Mucosa of rectum (tissue), 2 donors: Measurements from ENCODE around the gene RASAL2.

Source experiments
- H3K27ac ChIP-seq, 2 donors: one replicate each; pipeline ENCODE4 v1.7.0; 2013; ENCODE audit warnings: inconsistent platforms in 2 of 2, low read depth in 2 of 2, low read length in 2 of 2
- H3K27me3 ChIP-seq, 2 donors: one replicate each; pipeline ENCODE4 v1.7.0; 2013; ENCODE audit warnings: low read length in 2 of 2; ENCODE audit not compliant: control insufficient read depth in 2 of 2, insufficient read depth in 2 of 2
- H3K36me3 ChIP-seq, 2 donors: one replicate each; pipeline ENCODE4 v1.7.0; 2013; ENCODE audit warnings: low read length in 2 of 2; ENCODE audit not compliant: control insufficient read depth in 2 of 2, insufficient read depth in 2 of 2
- H3K4me1 ChIP-seq, 2 donors: one replicate each; pipeline ENCODE4 v1.7.0; 2013; ENCODE audit warnings: low read length in 2 of 2, mild to moderate bottlenecking in 1 of 2; ENCODE audit not compliant: control insufficient read depth in 2 of 2, insufficient read depth in 2 of 2
- H3K4me3 ChIP-seq, 2 donors: one replicate each; pipeline ENCODE4 v1.7.0; 2013; ENCODE audit warnings: low read length in 2 of 2
- H3K9ac ChIP-seq, 2 donors: one replicate each; pipeline ENCODE4 v1.7.0; 2013; ENCODE audit warnings: low read length in 2 of 2, low read depth in 1 of 2, mild to moderate bottlenecking in 1 of 2
- H3K9me3 ChIP-seq, 2 donors: one replicate each; pipeline ENCODE4 v1.7.0; 2013; ENCODE audit warnings: low read length in 2 of 2; ENCODE audit not compliant: control insufficient read depth in 2 of 2
- donor health status: healthy.
- donor health status: Normal muscosa, but diverticular disease.

The RASAL2 gene

GRCh38 chr1:178055779-178056471 is 38.0 kb upstream of the RASAL2 start:
- H3K4me1 ChIP-seq: peaks cover 16 to 47% of the 10 kb centered on the region in 2 donors
- H3K4me3 ChIP-seq: no peak overlapping the region
- no peaks in the 10 kb centered on the region for H3K27me3 ChIP-seq
- no peaks in the 10 kb centered on the region for H3K36me3 ChIP-seq
- no peaks in the 10 kb centered on the region for H3K9me3 ChIP-seq
- H3K27ac ChIP-seq: peak overlapping the region; percentile 1 to 57
- peak overlapping the region in 1 of 2 donors; percentile 42 for H3K9ac ChIP-seq

DNA sequence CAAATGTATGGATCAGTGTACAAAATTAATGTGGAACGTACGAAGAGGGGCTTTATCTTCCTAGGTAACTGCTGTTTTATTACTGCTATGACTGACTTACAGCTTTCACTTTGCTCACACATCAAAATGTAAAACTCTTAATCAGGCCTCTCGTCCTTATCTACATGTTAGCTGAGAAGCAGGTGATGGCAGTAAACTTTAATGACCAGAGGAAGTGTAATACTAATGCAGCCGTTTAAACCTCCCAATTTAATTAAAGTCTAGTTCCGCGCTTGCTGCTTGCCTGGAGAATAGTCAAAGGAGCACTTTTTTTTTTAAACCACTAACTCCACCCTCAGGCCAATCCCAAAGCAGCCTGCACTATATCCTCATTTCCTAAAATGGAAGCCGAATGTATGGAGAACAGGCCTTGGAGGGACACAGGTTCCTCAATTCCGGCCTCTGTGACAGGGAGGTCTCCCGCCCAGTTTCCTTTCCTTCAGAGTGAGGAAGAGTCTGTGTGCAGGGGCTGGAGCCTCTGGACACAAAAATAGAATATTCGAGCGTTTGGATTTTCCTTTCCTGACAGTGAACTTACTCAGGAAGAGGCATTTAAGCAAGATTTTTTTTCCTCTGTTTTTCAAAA is 36.7 kb upstream of the RASAL2 start:
- Histone ChIP-seq H3K36me3 (no peaks in the 10 kb centered on the region), H3K27ac (peak overlapping the region; percentile 57 to 61), H3K27me3 (no peaks in the 10 kb centered on the region), H3K4me3 (peak overlapping the region; percentile 43 to 54), H3K9me3 (no peaks in the 10 kb centered on the region), H3K4me1 (peaks cover 21 to 49% of the 10 kb centered on the region in 2 donors), H3K9ac (peak overlapping the region in 1 of 2 donors; percentile 16)

GRCh38 chr1:178057912-178058534 is 35.9 kb upstream of the RASAL2 start:
- Histone ChIP-seq H3K27ac (peak overlapping the region; percentile 35 to 61), H3K4me3 (no peak overlapping the region), H3K9ac (no peak overlapping the region), H3K4me1 (peaks cover 24 to 42% of the 10 kb centered on the region in 2 donors), H3K9me3 (no peaks in the 10 kb centered on the region), H3K27me3 (no peaks in the 10 kb centered on the region), H3K36me3 (no peaks in the 10 kb centered on the region)

DNA sequence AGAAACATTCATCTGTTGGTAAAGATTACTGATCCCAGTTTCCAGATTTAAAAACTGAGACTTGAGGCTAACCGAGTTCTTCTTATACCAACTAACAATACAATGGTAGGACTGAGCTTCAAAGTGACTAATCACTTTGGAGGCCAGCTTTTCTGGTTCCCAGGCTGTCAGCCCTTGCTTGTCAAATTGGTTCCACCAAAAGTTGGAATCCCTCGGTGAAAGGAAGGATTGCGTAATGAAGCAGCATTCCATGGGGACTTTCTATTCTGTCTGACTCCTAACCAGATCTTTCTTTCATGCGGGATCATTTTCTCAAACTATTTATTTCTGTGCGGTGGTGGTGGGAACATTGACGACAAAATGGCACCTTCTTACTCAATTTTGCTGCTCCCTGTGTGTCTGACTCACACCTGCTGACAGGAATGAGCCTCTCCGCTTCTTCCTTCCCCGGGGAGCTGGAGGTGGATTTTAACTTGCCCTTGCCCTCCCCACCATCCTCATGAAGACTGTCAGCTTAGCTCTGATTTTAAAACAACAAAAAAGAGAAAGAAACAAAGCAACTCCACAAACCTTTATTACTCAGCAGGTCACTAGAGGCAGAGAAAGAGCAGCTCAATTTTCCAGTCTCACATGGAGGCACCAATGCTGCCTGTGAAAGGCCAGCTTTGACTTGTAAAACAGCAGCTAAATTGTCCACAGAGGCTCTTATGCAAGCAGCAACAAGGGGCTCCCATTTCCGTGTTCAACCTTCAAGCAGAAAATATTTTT is 32.9 kb upstream of the RASAL2 start:
- no peak overlapping the region for H3K4me3 ChIP-seq

DNA sequence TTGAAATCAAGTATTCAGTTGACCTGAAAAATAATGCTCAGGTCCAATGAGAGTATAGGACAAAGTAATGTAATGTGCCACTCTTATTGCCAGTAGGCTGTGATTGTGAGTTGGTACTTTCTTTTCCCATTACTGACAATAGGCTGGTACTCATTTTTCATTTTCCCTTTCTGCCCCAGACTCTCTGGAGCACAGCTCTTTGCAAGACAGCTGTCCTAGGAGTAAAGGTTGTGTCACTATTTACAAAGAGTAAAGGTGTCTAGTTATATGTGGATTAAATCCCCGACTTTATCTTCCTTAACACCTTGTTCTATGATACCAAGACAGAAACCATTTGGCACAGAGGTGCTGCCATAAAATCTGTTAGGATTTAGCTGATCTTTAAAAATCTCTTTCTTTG is 32.3 kb upstream of the RASAL2 start:
- Histone ChIP-seq H3K9ac (no peak overlapping the region), H3K27me3 (no peaks in the 10 kb centered on the region), H3K4me3 (no peak overlapping the region), H3K27ac (peak overlapping the region; percentile 20 to 47), H3K4me1 (peaks cover 13 to 19% of the 10 kb centered on the region in 2 donors), H3K36me3 (no peaks in the 10 kb centered on the region), H3K9me3 (no peaks in the 10 kb centered on the region)

More for the DNA sequence above, 32.9 kb upstream of the RASAL2 start:
- Histone ChIP-seq H3K9ac (no peak overlapping the region), H3K9me3 (no peaks in the 10 kb centered on the region), H3K27me3 (no peaks in the 10 kb centered on the region), H3K4me1 (peaks cover 18 to 24% of the 10 kb centered on the region in 2 donors), H3K27ac (peak overlapping the region; percentile 20 to 47), H3K36me3 (no peaks in the 10 kb centered on the region)

GRCh38 chr1:178064191-178064821 is 29.6 kb upstream of the RASAL2 start:
- H3K9me3 ChIP-seq: no peaks in the 10 kb centered on the region
- H3K9ac ChIP-seq: no peak overlapping the region
- no peak overlapping the region for H3K27ac ChIP-seq
- no peak overlapping the region for H3K4me3 ChIP-seq
- H3K27me3 ChIP-seq: no peaks in the 10 kb centered on the region
- peaks cover 8 to 11% of the 10 kb centered on the region in 2 donors for H3K4me1 ChIP-seq
- no peaks in the 10 kb centered on the region for H3K36me3 ChIP-seq

- Histone ChIP-seq H3K4me1 (peaks cover 8 to 11% of the 10 kb centered on the region in 2 donors), H3K36me3 (no peaks in the 10 kb centered on the region), H3K27ac (no peak overlapping the region), H3K4me3 (no peak overlapping the region), H3K9ac (no peak overlapping the region), H3K9me3 (no peaks in the 10 kb centered on the region), H3K27me3 (no peaks in the 10 kb centered on the region)
These were observed 28.7 kb upstream of the RASAL2 start for GRCh38 chr1:178065250-178065649.

- Histone ChIP-seq H3K27ac (no peak overlapping the region), H3K9me3 (no peaks in the 10 kb centered on the region), H3K4me1 (peaks cover 0 to 3% of the 10 kb centered on the region in 2 donors), H3K36me3 (no peaks in the 10 kb centered on the region), H3K9ac (no peak overlapping the region), H3K4me3 (no peak overlapping the region), H3K27me3 (no peaks in the 10 kb centered on the region)
These were observed 27.5 kb upstream of the RASAL2 start for GRCh38 chr1:178066296-178066907.

GRCh38 chr1:178066908-178067614 is 26.8 kb upstream of the RASAL2 start:
- H3K27me3 ChIP-seq: no peaks in the 10 kb centered on the region
- H3K9me3 ChIP-seq: no peaks in the 10 kb centered on the region
- no peak overlapping the region for H3K27ac ChIP-seq
- no peaks in the 10 kb centered on the region for H3K36me3 ChIP-seq
- peaks cover 0 to 3% of the 10 kb centered on the region in 2 donors for H3K4me1 ChIP-seq
- no peak overlapping the region for H3K4me3 ChIP-seq
- no peak overlapping the region for H3K9ac ChIP-seq
